ENCODE data around the gene GPR161.

- TF ChIP-seq CTCF (IDR thresholded peaks at IDR 0.05) = no peak
- TF ChIP-seq EZH2 (IDR thresholded peaks at IDR 0.05; ENCODE audit: borderline replicate concordance, insufficient read depth, low read depth, low read length, poor library complexity, severe bottlenecking) = no peak
Measured at GRCh38 chr1:168155910-168156309, 19.2 kb upstream of the GPR161 start.
